ENCODE measurements around the gene TIPARP. TPM values are rescaled to one million over a fixed set of nuclear protein-coding genes. Genes with fewer than 3 reads are reported as not detected.

TIPARP gene
- total RNA-seq, 1 donor = 213 TPM

DNA sequence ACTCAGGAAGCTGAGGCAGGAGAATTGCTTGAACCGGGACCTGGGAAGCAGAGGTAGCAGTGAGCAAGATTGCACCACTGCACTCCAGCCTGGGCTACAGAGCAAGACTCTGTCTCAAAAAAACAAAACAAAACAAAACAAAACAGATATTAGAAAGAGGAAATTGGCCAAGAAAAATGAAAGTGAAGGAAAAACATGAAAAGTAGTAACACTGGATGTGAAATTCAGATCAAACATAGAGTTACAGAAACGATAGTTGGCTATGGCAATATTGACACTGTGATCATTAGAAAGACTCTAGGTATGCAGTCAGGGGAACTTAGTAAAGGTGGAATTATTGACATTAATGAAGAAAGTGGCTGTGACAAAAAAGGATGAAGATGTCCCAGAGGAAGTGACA is 13.2 kb upstream of the TIPARP start:
- Histone ChIP-seq H3K4me1 (ENCODE audit: insufficient read depth, low read length) (peaks cover 41% of the 10 kb centered on the region), H3K27me3 (ENCODE audit: insufficient read depth, low read length) (no peaks in the 10 kb centered on the region), H3K9me3 (ENCODE audit: low read depth, low read length) (no peaks in the 10 kb centered on the region), H3K4me3 (ENCODE audit: low read length) (no peak overlapping the region)

DNA sequence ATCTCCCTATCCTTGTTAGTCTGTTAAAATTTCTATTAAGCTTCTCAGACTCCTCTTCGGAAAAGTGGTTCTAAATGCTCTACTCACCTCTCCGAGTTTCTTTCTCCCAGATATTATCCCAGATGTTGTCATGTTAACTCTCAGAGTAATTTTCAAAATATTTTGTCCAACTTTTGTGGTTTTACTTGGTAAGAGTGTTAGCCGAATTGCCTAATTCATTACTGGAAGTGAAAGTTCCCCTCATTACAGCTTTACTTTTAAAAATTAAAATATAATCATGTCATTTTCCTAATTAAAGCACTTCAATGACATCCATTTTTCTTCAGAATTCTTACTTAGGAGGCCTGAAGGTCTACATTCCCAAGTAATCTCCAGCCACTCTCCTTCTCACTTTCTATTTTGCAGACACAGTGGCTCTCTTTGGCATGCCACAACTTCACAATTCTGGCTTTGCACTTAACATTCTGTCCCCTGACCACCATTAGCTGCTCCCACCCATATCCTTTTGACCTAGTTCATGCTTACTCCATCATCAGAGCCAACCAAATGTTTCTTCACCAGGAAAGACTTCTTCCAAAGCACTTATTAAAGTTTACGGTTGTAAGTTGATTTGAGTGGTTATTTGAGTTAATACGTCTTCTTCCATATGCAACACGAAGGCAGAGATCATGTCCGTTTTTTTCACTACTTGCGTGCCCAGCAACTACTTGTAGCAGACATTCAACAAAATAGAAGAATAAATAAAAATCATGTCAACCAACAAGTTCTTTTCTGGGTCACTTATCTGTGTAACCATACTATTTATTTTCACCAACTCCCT is 10.2 kb upstream of the TIPARP start:
- H3K27me3 ChIP-seq (ENCODE audit: insufficient read depth, low read length) = no peaks in the 10 kb centered on the region
- H3K4me1 ChIP-seq (ENCODE audit: insufficient read depth, low read length) = peaks cover 56% of the 10 kb centered on the region
- H3K4me3 ChIP-seq (ENCODE audit: low read length) = no peak overlapping the region
- no peaks in the 10 kb centered on the region for H3K9me3 ChIP-seq (ENCODE audit: low read depth, low read length)

DNA sequence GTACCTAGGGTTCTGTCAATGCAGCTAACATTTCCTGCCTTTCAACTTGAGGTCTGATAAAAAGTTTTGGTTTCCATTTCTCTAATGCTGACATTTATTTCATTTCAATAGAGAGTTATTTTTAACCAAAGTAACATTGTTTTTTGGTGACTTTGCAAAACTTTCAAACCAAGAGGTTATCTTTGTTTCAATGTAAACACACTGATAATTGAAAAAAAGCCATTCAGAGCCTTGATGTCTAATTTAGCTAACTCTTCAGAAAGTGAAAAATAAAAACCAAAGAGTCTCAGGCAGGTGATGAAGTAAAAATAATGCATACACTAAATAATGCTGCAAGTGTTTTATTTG is 9.6 kb upstream of the TIPARP start:
- Histone ChIP-seq H3K27me3 (ENCODE audit: insufficient read depth, low read length) (no peaks in the 10 kb centered on the region), H3K4me1 (ENCODE audit: insufficient read depth, low read length) (peaks cover 57% of the 10 kb centered on the region), H3K4me3 (ENCODE audit: low read length) (no peak overlapping the region), H3K9me3 (ENCODE audit: low read depth, low read length) (no peaks in the 10 kb centered on the region)

DNA sequence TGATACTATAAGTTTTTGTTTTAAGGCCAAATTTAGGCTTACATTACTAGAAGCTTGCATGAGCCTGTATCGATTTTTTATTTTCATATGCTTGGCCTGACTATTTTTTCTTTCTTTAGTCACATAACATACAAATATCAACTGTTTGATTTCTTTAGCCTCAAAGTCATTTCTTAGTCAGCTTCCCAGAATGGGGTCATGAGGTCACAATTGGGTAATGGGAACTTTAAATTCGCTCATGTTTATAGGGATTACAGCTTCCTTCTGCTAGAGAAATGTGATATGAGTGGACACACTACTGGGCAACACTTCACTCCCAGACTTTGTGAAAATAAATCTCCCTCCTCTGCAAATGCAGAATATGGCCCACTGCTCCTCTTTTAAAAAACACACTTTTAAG is 9.1 kb upstream of the TIPARP start:
- Histone ChIP-seq H3K4me1 (ENCODE audit: insufficient read depth, low read length) (peaks cover 62% of the 10 kb centered on the region), H3K4me3 (ENCODE audit: low read length) (no peak overlapping the region), H3K9me3 (ENCODE audit: low read depth, low read length) (no peaks in the 10 kb centered on the region), H3K27me3 (ENCODE audit: insufficient read depth, low read length) (no peaks in the 10 kb centered on the region)

DNA sequence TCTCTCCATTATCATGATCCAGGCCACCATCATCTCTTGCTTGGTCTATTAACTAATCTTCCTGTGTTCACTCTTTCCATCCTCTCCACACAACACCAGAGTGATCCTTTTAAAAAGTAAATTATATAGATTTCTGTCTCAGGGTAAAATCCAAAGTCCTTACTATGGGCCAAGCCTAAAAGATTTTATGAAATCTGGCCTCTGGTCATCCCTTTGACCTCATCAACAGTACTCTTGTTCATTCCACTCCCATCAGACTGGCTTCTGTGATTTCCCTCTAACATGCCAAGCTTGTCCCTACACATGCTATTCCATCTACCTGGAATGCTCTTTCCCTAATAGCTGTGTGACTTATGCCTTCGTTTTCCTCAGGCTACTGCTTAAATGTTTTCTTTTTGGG is 8.3 kb upstream of the TIPARP start:
- Histone ChIP-seq H3K9me3 (ENCODE audit: low read depth, low read length) (no peaks in the 10 kb centered on the region), H3K27me3 (ENCODE audit: insufficient read depth, low read length) (no peaks in the 10 kb centered on the region), H3K4me3 (ENCODE audit: low read length) (no peak overlapping the region), H3K4me1 (ENCODE audit: insufficient read depth, low read length) (peaks cover 63% of the 10 kb centered on the region)

DNA sequence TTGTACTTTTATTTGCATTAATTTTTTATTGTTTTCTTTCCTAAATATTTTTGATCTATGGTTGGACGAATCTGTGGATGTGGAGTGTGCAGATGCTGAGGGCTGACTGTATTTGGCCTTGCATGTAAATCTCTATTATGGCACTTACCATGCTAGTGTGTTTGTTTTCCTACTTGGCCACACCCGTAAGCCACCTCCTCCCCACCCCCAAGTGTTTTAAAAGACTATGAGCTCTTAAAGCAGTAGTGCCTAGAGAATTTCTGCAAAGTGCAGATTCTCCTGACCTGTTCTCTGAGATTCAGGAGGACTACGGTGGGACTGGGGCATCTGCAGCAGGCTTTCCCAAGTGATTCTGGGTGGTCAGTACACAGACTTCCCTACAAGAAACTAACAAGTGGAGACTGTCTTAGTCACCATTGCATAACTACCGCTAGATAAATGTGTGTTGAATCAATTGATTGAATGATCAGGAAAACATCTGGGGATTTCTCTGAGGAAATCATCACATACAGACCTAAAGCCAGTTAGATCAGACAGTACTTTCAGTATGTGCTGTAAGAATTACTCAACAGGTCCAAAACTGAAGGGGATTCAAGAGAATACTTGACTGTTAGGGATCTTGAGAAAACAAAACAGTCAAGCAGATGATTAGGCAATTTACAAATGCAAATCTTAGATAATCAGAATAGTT is 6.2 kb upstream of the TIPARP start:
- Histone ChIP-seq H3K4me1 (ENCODE audit: insufficient read depth, low read length) (peaks cover 61% of the 10 kb centered on the region), H3K27me3 (ENCODE audit: insufficient read depth, low read length) (no peaks in the 10 kb centered on the region), H3K4me3 (ENCODE audit: low read length) (no peak overlapping the region), H3K9me3 (ENCODE audit: low read depth, low read length) (no peaks in the 10 kb centered on the region)

DNA sequence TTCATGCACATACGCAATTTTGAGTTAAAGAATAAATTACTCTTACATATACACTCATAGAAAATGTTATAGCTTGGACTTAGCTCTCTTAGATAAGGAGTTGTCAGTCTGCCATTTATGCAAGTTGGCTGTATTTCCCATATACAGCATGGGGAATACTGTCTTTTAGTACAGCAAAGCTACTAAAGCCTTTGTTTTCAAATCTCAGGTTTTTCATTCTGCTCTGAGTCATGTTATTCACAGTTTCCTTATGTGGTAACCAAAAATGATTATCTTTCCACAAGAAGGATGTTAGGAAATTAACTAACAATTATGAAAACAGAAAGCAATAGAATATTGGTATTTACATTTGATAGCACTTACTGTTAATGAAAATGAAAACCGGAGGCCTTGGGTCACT is 4.3 kb upstream of the TIPARP start:
- H3K4me3 ChIP-seq (ENCODE audit: low read length) = no peak overlapping the region
- no peaks in the 10 kb centered on the region for H3K27me3 ChIP-seq (ENCODE audit: insufficient read depth, low read length)
- peaks cover 53% of the 10 kb centered on the region for H3K4me1 ChIP-seq (ENCODE audit: insufficient read depth, low read length)
- no peaks in the 10 kb centered on the region for H3K9me3 ChIP-seq (ENCODE audit: low read depth, low read length)

DNA sequence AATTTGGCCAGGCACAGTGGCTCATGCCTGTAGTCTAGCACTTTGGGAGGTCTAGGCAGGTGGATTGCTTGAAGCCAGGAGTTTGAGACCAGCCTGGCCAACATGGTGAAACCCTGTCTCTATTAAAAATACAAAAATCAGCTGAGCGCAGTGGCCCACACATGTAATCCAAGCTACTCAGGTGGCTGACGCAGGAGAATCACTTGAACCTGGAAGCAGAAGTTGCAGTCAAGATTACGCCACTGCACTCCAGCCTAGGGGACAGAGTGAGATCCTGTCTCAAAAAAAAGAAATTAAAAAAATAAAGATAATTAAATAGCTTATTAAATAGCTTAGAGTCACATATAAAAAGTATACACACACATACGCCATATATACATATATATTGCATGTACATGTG is 3.7 kb upstream of the TIPARP start:
- H3K27me3 ChIP-seq (ENCODE audit: insufficient read depth, low read length) = no peaks in the 10 kb centered on the region
- peaks cover 48% of the 10 kb centered on the region for H3K4me1 ChIP-seq (ENCODE audit: insufficient read depth, low read length)
- no peak overlapping the region for H3K4me3 ChIP-seq (ENCODE audit: low read length)
- no peaks in the 10 kb centered on the region for H3K9me3 ChIP-seq (ENCODE audit: low read depth, low read length)

DNA sequence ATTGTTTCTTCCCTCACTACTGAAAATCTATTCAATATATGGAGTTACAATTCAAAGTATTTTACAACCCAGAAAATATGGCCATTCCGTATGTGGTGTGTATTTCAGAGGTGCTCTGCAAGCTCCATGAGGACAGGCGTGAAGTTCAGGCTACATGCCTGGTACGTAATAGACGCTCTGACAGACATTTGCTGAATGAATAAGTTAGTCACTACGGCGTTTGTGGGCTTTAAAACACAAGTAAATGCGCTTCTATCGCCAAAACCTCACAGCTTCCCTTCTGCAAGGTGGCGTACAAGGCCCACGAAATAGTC is 701 bp upstream of the TIPARP start:
- Histone ChIP-seq H3K9me3 (ENCODE audit: low read depth, low read length) (no peaks in the 10 kb centered on the region), H3K27me3 (ENCODE audit: insufficient read depth, low read length) (no peaks in the 10 kb centered on the region), H3K4me3 (ENCODE audit: low read length) (peak overlapping the region; percentile 86), H3K4me1 (ENCODE audit: insufficient read depth, low read length) (peaks cover 55% of the 10 kb centered on the region)

DNA sequence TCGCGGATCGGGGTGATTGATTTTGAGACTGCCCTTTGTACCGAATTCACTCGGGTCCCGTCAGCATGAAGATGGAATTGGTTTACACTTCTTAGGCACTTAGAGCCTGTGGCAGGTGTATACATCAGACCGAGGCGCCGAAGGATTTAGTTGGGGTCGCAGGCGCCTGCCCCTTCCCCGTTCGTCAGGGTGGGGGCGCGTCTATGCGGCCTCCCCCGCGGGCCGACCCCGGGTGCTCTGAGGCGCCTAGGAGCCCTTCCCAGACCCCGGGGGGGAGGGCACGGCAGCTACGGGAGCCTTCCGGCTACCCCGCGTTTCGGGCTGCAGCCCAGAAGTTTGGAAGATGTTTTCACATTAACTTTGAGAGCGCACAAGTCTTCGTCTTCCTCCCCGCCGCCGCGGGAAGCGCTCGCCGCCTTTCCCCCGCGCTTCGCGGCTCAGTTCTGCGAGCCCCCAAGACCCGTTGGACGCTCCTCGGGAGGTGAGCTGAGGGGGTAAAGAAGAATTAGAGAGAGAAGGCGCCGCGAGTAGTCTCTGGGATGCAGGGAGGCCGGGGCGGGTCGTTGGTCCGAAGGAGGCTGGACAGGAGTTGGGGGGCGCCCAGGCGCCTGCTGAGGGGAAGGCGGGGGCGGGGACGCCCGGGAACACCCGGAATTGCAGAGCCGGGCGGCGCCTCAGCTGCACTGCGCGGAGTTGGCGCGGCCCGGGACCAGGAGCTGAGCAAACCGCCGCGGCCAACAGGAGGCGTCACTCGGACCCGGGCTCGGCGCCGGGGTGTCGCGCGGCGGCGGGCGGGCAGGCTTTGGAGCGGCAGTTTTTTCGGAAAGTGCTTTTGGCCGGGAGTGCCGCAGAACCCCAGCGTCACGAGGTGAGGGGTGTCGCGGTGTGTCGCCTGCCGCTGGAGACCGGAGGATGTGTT is 780 bp downstream of the TIPARP start:
- no peaks in the 10 kb centered on the region for H3K9me3 ChIP-seq (ENCODE audit: low read depth, low read length)
- H3K27me3 ChIP-seq (ENCODE audit: insufficient read depth, low read length) = no peaks in the 10 kb centered on the region
- H3K4me1 ChIP-seq (ENCODE audit: insufficient read depth, low read length) = peaks cover 52% of the 10 kb centered on the region
- peak overlapping the region; percentile 86 for H3K4me3 ChIP-seq (ENCODE audit: low read length)

DNA sequence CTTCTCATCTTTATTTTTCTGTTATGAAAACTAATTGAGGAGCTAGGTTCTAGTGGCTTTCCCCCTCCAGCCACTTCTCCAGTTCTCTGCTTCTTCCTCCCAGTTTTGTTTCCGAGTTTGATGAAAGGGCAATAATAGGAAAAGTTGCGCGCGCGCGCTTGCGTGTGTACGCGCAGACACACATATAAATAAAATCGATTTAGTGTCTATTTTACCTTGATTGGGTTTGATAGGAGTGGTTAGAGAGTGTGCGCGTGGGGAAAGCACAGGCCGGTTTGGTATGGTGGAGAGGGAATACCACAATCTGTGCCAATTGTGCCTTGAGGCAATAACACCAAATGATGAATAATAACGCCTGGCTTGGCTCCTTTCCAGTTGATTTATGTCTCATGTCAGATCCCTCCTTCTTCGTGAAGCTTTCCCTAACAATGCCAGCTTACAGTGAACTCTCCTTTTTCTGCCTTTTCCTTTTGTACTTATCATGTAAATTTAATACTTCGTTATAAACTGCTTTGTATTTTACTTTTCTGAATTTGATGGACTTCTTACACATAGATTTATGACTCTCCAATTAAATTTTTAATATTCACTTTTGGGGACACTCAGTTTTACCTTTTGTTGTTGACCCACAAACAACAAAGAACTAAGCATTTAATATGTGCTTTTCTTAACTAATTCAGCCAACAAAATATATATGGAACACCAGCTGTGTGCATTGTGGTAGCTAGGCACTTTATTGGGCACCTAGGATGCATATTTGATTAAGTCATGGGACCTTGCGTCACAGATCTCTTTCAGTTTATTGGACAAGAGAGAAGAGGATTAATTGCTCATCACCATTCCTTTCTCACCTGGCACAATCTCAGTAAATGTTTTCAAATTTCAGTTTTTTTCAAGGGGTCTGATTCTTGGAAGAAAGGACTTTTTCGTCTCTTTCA is 1.7 kb downstream of the TIPARP start:
- no peaks in the 10 kb centered on the region for H3K9me3 ChIP-seq (ENCODE audit: low read depth, low read length)
- H3K4me1 ChIP-seq (ENCODE audit: insufficient read depth, low read length) = peaks cover 55% of the 10 kb centered on the region
- H3K4me3 ChIP-seq (ENCODE audit: low read length) = peak overlapping the region; percentile 86
- H3K27me3 ChIP-seq (ENCODE audit: insufficient read depth, low read length) = no peaks in the 10 kb centered on the region

DNA sequence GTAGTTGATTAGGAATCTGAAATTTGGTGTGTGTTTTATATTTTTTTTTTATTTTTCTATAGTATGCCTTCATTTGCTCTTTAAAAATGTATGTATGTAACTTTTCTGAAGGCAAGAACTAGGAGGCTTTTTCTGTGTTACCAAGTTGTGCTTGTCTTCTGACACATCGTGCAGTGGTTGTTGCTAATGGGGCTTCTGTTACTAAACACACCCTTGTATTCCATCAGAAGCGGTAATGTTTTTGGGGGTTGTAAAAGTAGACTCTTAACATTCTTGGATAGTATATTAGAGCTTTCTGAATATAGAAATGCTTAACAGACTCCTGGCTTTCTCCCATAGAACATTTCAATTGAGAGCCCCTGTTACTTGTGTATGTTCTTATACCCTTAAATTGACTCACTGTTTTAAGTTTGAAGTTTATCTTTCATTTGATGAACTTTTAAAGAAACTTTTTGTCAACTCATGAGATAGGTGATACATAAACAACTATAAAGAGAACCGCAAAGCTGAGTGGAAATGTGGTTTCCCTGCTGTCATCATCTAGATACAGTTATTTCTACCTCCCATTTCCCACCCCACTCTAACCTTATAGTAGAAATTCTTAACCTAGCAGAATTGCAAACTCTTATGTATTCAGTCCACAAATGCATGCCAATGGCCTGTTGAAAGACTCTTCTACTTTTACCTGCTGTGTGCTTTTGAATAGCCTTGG is 2.5 kb downstream of the TIPARP start:
- H3K9me3 ChIP-seq (ENCODE audit: low read depth, low read length) = no peaks in the 10 kb centered on the region
- H3K4me1 ChIP-seq (ENCODE audit: insufficient read depth, low read length) = peaks cover 54% of the 10 kb centered on the region
- no peaks in the 10 kb centered on the region for H3K27me3 ChIP-seq (ENCODE audit: insufficient read depth, low read length)
- H3K4me3 ChIP-seq (ENCODE audit: low read length) = no peak overlapping the region

DNA sequence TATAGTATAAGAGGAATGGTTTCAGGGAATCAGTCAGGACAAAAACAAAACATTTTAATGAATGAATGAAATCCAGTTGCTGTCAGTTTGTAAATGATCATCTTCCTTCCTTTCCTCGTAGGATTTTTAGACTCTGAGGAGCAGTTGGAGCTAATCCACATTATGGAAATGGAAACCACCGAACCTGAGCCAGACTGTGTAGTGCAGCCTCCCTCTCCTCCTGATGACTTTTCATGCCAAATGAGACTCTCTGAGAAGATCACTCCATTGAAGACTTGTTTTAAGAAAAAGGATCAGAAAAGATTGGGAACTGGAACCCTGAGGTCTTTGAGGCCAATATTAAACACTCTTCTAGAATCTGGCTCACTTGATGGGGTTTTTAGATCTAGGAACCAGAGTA is 3.1 kb downstream of the TIPARP start:
- H3K27me3 ChIP-seq (ENCODE audit: insufficient read depth, low read length) = no peaks in the 10 kb centered on the region
- peaks cover 56% of the 10 kb centered on the region for H3K4me1 ChIP-seq (ENCODE audit: insufficient read depth, low read length)
- H3K4me3 ChIP-seq (ENCODE audit: low read length) = no peak overlapping the region
- H3K9me3 ChIP-seq (ENCODE audit: low read depth, low read length) = no peaks in the 10 kb centered on the region

DNA sequence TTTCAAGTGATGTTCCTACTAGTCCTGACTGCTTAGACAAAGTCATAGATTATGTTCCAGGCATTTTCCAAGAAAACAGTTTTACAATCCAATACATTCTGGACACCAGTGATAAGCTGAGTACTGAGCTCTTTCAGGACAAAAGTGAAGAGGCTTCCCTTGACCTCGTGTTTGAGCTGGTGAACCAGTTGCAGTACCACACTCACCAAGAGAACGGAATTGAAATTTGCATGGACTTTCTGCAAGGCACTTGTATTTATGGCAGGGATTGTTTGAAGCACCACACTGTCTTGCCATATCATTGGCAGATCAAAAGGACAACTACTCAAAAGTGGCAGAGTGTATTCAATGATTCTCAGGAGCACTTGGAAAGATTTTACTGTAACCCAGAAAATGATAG is 3.8 kb downstream of the TIPARP start:
- Histone ChIP-seq H3K9me3 (ENCODE audit: low read depth, low read length) (no peaks in the 10 kb centered on the region), H3K27me3 (ENCODE audit: insufficient read depth, low read length) (no peaks in the 10 kb centered on the region), H3K4me1 (ENCODE audit: insufficient read depth, low read length) (peaks cover 56% of the 10 kb centered on the region), H3K4me3 (ENCODE audit: low read length) (no peak overlapping the region)

All from mononuclear cell (primary cell).